HG03139 (cell line): ENCODE measurements around the gene TMEM218.
"Not testable (repeated sequence)": the region's sequence is repeated elsewhere in the genome, so short reads cannot be mapped to it uniquely, and the experiment has no call there.

Source experiments
- ATAC-seq: cut with Tn5 transposase; IDR thresholded peaks from one replicate; pipeline ENCODE4 v1.9.1; 2021; ENCODE audit not compliant: unreplicated experiment

The TMEM218 gene

DNA sequence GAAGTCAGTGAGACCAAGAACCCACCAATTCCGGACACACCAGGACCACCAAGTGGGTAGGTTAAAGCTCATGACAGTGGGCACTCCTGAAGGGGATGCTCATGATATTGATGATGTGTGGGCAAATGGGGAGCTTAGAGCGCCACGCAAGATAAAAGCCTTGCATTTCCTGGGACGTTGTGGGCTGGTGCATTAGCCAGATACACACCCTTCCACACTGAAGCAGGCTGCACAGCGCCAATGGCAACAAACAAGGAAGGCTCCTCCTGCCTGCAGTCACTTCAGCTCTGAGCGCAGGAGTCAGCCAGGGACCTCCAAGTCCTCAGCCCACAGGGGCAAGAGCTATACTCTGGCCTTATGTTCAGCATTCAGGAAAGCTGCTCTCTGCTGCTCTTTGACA, 20.6 kb downstream of the TMEM218 start:
- ATAC-seq, result no peak

DNA sequence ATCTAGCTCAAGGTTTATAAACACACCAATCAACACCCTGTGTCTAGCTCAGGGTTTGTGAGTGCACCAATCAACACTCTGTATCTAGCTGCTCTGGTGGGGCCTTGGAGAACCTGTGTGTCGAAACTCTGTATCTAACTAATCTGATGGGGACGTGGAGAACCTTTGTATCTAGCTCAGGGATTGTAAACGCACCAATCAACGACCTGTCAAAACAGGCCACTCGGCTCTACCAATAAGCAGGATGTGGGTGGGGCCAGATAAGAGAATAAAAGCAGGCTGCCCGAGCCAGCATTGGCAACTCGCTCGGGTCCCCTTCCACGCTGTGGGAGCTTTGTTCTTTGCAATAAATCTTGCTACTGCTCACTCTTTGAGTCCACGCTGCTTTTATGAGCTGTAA, 21.3 kb downstream of the TMEM218 start:
- not testable (repeated sequence) for ATAC-seq

DNA sequence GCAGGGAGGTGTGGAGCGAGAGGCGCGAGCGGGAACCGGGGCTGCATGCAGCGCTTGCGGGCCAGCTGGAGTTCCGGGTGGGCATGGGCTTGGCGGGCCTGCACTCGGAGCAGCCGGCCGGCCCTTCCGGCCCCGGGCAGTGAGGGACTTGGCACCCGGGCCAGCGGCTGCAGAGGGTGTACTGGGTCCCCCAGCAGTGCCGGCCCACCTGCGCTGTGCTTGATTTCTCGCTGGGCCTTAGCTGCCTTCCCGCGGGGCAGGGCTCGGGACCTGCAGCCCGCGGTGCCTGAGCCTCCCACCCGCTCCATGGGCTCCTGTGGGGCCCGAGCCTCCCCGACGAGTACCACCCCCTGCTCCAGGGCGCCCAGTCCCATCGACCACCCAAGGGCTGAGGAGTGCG, 21.9 kb downstream of the TMEM218 start:
- ATAC-seq, result not testable (repeated sequence)

DNA sequence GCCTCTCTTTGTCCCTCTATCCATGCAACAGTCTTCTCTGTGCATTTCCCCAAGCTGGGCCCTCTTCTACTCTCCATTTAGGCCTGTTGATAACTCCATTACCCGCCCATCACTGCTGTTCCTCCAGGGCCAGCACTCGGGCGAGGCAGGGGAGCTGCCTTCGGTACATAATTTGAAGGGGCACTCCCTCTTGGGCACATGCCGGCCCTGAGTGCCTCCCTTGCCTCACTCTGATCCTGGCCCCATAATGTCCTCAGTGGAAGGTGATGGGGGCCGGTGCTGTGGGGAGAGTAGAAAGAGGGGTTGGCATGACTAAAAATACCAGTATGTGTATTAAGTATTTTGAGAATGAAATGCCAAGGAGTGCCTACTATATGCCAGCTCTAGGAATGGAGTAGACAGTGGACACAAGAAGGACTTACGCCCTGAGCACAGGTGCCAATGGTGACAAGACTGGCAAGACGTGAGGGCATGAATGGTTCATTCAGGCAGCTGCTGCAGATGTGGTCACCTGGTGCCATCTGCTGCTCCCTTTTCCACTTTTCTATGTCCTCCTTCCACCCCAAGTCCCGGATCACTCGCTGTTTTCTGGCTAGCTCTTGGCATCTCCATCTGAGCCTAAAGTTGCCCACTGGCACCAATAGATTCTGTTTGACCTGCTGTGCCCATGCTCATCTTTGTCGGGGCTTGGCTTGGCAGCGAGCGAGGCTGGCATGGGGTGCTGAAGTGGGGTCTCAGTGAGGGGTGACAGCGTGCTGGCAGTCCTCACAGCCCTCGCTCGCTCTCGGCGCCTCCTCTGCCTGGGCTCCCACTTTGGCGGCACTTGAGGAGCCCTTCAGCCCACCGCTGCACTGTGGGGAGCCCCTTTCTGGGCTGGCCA, 22.6 kb downstream of the TMEM218 start:
- ATAC-seq, result no peak

DNA sequence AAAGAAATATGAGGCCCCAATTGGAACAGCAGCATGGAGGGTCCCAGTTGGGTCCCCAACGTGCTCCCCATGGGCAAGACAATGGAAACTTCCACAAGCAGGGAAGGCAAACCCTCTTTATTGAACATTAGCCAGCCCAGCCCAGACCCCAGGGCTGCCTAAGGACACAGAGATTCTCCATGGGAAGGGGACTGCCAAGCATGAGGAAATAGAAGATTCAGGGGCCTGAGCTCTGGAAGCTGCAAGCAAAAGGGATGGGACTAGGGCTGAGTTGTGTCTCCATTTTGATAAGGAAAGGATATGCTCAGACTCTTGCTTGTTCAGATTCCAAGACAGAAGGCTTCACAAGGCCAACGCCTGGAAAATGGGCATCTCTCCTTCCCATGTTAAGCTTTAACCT, 23.3 kb downstream of the TMEM218 start:
- ATAC-seq, result no peak

DNA sequence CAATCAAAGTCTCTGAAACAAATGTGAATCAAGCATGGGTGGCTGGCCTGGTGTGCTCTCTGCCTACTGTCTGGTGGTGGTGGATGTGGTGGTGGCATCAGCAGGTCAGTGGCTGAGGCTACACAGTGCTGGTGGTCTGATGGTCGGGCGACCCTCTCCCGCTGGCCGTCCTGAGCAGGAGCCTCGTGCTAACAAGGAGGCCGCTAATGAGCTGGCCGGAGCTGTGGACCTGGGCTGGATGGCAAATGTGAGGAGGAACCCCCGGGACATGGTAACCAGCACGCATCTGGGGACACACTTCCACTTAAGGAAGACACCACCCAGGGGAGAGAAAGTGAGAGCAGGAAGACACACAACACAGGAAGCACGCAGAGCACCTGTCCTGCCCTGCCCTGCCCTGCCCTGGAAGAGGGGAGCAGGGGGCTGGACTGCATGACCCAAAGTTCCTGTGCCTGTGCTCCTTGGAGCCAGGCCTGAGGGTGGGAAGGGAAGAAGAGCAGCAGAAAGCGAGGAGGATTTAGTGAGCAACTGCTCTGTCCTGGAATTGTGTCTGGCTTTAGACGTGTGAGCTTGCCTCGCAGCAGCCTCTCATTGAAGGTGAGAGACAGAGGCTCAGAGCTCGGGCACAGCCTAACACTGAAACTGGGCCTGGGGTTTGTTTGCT, 24.7 kb downstream of the TMEM218 start:
- no peak for ATAC-seq

DNA sequence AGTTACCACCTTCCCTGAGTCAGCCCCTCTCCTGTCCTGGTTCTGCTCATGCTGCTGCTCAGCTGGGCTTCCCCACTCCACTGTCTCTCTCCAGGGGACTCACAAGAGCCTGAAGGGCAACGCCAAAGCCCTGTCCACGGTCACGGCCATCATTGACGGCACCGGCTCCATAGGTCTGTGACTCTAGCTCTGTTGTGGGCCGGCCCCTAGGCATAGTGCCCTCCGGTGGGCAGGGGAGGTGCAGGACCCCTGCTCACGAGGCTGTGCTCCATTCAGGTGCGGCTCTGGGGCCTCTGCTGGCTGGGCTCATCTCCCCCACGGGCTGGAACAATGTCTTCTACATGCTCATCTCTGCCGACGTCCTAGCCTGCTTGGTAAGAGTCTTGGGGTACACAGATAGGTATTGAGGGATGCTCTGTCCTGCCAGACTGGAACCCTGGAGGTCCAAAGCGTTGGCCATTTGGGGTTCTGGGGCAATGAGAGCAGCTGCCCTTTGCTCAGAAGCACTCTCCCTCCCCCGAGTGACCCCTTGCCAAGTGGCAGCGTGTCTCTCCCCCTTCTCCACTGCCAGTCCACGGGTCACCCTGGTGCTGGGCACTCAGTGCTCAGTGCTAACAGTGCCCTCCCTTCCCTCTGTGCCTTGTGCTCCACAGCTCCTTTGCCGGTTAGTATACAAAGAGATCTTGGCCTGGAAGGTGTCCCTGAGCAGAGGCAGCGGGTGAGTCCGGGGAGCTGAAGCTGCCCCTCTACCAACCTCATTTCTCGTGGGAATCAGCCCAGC, 25.9 kb downstream of the TMEM218 start:
- no peak for ATAC-seq

GRCh38 chr11:125084761-125085231, 26.6 kb downstream of the TMEM218 start:
- no peak for ATAC-seq

GRCh38 chr11:125084057-125084416, 27.4 kb downstream of the TMEM218 start:
- no peak for ATAC-seq

DNA sequence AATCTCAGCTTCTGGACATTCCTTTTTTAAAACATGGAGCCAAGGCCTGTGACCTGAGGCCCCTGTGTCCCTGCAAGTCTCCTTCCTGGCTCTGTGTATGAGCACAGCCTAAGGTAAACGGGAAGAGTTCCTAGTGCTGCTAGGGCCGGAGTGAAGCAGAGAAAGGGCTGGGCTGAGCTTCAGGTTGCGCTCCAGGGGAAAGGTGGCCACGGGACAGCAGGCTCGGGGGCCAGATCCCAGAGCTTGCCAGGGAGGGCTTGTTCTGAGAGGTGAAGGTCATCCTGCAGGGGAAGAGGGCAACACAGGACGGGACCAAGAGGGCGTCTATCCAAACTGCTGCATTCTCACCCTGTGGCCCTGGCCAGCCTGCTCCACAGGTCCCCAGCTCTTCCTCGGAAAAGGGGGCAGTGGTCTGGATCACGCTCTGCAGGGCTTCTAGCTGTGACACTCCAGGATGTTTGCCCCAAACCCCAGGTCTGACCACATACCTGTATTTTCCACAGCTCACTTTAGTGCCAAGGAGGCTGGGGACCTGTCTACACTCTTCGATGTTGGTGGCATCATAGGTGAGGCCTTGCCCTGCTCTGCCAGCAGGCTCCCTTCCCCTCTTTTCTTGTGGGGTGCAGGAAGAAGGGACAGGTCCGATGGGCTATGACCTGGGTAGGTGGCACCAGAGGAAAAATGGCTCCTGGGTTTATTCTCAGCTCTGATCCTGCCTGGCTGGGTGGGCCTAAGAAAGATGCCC, 27.9 kb downstream of the TMEM218 start:
- no peak for ATAC-seq

GRCh38 chr11:125082611-125083311, 28.7 kb downstream of the TMEM218 start:
- ATAC-seq, result no peak

GRCh38 chr11:125082040-125082439, 29.4 kb downstream of the TMEM218 start:
- no peak for ATAC-seq

DNA sequence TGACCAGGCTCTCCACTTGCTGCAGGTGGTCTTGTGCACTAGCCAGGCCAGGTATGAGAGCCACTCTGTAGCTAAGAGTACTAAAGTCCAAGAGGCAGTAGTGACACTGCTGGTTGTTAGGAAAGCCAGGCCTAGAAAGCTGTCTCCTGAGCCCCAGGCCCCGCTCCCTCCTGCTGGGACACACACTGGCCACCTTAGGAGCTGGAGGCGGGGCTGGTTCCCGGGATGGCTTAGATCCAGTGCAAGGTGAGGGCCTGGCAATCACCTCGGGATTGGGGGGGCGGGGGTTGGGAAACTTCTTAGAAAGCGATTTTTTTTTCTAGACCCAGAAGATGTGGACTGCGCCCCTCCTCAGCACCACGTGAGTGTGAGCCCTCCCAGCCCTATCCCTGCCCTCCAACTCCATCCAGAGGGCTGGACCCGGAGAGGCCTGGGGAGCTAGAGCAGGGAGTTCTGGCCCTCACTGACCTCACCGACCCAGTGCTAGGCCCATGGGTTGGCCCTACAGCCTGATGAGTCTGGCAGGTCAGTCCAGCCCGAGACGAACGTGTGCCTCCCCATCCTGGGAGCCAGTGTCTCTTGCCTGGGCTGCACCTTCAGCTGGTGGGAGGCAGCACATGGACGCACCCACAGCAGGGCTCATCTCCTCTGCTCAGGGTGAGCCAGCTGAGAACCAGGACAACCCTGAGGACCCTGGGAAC, 30.2 kb downstream of the TMEM218 start:
- no peak for ATAC-seq

DNA sequence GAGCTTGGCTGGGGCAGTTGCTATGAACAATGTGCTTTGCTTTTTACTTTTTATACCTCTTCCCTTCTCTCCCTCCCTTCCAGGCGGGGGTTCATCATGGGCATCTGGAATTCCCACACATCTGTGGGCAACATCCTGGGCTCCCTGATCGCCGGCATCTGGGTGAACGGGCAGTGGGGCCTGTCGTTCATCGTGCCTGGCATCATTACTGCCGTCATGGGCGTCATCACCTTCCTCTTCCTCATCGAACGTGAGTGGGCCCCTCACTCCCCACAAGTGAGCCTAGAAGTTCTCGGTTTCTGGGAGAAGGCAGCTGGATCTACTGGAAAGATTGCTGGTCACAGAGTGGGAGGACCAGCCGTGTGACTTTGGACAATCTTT, 30.9 kb downstream of the TMEM218 start:
- no peak for ATAC-seq

GRCh38 chr11:125079878-125080530, 31.4 kb downstream of the TMEM218 start:
- no peak for ATAC-seq

GRCh38 chr11:125079151-125079877, 32.1 kb downstream of the TMEM218 start:
- ATAC-seq, result no peak

GRCh38 chr11:125078516-125079140, 32.8 kb downstream of the TMEM218 start:
- ATAC-seq, result no peak

GRCh38 chr11:125078016-125078415, 33.4 kb downstream of the TMEM218 start:
- ATAC-seq, result no peak
